ENCODE results near the gene ATRAID.

ATRAID gene

DNA sequence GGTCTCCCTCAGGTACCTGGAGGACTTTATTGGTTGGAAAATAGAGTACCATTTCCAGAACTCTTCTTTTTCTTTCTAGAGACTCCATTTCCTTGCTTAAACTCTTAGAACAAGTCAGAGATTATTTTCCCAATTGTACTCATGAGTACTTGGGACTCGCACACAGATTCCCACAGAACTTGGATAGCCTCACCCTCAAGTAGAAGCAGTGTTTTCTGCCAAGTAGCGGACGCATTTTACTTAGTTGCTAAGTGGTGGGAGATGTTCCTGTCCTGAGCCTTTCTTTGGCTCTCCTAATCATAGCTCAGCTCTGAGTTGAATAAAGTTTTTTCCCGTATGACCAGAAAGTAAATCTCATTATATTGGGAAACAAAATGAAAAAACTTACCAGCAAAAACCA is 33.8 kb downstream of the ATRAID start:
- DNase-seq (ENCODE audit: insufficient read length, low spot score): no peak
- no peak for FAIRE-seq

DNA sequence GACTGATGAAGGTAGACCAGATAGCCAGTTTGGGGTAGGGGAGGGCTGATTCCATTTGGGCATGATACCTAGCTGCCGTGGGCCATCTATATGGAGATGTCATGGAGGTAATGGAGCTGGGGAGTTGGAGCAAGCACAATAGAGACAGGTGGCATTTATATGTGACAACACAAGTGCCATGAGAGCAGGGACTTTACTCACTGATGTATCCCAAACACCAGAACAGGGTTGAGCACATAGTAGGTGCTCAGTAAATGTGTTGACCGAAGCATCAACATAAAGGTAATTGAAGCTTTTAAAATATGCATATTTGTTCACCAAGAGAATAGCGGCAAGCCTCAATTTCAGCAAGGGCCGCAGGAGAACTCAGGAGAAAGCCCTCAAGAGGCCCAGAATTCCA is 36.1 kb downstream of the ATRAID start:
- FAIRE-seq (no peak), DNase-seq (ENCODE audit: insufficient read length, low spot score) (no peak)

DNA sequence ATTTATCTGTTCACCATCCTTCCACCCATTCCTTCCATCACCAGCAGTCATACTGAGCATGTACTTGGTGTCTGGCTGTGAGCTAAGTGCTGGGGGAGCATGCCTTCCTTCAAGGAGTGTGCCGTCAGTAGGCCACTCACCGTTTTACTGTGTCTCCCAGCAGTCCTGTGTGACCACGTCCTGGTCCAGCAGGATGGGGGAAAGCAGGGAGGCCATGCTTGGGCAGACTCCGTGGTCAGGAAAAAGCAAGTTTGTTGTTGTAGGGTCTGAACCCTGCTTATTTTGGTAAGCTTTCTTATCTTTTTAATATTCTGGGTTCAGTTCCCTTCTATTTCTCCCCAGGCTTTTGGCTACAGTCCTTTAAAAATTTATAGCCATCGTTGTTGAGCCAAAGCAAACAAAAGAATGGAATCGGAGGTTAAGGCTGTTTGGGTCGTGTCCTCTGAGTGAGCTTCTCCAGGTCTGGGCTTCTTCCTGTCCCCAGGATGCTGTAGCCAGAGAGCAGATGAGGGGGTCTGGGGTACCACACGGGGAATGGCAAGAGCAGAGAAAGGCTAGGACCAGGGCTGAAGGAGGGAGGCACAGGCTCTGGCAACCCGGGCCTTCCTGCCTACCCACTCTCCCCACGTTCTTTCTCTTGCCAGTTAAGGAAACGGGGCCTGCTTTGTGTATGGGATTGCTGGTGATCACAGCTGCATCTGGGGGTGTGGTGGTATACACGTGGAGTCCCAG is 37.5 kb downstream of the ATRAID start:
- no peak for FAIRE-seq
- DNase-seq (ENCODE audit: insufficient read length, low spot score): no peak

DNA sequence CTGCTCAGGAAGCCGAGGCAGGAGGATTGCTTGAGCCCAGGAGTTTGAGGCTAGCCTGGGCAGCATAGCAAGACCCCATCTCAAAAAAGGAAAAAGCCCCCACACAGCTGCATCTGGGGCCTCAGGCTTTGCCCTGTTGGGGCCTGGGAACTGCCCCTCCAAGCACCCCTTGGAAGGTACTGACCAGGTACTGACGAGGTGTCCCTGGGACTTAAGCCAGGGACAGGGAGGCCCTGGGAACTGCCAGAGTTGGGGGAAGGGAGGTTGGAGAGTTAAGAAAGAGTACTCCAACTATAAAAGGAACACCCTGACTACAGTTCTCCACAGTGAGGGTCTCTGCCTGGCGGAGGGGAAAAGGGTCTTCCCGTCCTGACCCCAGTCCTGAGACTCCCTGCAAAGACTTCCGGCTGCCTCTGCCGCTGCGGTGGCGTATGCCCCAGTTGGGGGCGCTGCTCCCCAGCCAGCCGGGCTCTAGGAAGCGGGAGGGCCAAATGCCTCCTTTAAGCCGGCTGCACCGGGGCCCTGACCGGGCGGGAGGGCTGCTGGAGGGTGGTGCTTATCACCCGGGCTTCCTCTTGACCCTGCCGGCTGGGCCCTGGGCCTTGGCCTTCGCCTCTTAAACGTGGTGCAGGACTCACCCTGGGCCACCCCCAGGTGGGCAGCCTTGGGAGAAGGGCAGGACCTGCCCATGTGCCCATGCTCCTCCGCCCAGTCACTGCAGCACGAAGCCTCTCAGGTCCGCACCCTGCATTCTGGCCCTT is 38.2 kb downstream of the ATRAID start:
- no peak for DNase-seq (ENCODE audit: insufficient read length, low spot score)
- FAIRE-seq: no peak

DNA sequence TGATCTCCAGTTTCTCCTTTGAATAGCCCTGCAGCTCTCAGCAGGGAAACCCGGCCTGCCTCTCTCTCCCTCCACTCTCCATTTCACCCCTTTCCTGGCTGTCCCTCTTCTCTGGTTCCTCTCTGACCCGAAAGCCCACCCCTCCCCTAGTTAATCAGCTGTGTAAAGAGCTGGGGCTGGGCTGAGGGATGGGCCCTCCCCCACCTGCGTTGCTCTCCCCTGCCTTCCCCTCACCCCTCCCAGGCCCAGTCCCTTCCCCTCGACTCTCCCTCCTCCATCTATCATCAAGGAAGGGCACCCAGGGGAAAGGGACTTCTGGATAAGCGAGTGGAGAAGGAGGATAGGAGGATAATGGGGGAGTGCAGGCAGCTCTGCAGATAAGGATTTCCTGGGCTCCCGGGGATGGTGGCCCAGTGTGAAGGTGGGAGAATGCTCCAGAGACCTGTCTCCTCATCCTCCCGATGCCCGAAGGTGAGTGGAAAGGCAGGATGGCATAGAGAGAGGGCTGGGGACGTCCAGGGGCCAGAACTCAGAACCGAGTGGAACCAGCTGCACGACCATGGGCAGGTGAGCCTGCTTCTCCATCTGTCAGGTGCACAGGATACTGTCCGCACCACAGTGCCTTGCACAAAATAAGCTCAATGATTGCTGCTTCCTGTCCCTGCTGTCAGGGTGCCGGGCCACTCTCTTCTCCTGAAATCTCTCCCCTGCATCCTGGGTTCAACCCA is 39.0 kb downstream of the ATRAID start:
- DNase-seq (ENCODE audit: insufficient read length, low spot score) (no peak), FAIRE-seq (no peak)

DNA sequence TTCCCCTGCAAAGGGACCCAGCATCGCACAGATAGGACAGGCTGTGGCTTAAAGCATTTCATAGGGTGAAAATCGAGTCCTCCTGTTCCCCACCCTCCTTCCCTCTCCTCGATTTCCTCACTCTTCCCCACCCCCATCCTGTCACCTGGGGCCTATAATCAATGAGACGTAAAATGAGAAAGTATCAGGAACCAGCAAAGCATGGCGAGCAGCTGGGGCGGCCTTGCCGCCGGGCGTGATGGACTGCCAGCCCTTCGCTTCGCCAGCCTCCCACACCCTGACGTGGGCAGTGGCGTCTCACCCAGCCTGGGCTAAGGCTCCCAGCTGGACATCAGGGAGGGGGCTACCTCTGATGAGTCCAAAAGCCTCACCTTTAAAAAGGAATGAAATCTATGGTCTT is 39.9 kb downstream of the ATRAID start:
- DNase-seq (ENCODE audit: insufficient read length, low spot score) (no peak), FAIRE-seq (no peak)

DNA sequence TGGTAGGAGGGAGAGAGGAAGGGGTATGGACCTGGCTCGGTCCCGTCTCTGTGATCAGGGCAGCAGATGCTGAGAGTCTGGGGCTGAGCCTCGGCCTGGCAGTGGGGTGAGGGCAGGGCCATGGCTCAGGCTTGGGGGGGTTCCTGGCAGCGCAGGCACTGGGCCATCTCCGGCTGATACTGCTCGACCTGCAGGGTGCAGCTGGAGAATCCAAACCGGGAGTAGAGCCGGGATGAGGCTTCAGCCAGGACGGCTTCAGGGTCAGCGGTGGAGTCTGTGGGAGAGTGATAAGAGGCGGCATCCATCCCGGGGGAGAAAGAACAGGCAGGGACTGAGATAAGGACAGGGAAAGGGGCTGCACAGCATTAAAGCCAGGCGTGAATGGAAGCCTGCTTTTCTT is 43.3 kb downstream of the ATRAID start:
- FAIRE-seq: no peak
- DNase-seq (ENCODE audit: insufficient read length, low spot score): no peak

DNA sequence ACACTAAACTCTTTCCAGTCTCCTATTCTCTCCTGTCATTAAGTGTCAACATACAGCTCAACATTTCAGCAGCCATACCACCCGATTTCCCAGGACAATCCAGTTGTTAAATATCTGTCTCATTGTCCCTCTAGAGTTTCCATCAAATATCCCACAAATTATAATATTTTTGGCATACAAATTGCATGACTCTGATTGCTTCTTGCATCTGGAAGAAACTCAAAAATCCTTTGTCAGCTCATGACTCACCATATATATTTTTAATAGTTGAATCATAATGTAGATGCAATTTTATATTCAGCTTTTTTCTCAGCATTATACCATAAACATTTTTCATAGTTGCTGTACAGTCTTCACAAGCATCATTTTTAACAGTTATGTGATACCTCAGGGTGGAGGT is 43.8 kb downstream of the ATRAID start:
- no peak for DNase-seq (ENCODE audit: insufficient read length, low spot score)
- no peak for FAIRE-seq

DNA sequence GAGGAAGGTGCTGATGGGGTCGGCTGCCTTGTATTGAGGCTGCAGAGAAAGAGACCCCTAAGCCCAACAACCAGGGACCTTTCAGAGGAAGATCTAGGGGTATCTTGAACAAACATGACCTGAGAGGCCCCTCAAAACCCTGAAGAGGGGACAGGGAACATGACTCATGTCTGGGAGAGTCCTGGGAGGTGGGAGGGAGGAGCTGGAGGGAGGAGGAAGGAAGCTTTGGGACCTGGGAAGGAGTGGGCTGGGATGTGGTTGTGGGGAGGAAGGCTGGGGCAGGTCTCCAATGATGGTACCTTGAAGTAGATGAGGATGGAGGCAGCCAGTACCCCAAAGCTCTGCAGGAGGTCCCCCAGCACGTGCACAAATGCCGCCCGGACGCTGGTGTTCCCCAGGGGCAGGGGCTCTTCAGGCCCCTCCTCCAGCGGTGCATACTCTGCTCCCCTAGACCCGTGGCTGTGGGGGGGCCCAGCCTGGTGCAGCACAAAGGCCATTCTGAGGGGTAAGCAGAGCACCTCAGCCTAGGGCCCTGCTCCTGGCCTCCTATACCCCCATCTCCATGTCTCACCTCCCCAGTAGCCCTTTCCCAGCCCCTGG is 45.1 kb downstream of the ATRAID start:
- FAIRE-seq (no peak), DNase-seq (ENCODE audit: insufficient read length, low spot score) (no peak)

DNA sequence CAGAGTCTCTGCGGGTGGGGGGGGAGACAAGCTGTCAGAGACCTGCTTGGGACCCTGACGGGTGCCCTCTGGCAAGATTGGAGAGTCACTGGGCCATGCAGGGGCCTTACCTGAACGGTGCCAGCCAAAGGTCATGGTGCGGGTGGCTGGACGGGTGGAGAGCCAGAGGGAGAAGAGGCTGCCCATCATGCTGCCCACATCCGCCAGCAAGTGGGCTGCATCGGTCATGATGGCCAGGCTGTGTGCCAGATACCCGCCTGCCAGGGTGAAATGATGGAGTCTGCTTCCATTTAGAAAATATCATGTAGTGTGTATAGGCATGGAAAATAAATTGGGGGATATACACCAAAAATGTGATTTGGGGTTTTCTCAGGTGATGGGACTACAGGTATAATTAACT is 46.2 kb downstream of the ATRAID start:
- DNase-seq (ENCODE audit: insufficient read length, low spot score) (no peak), FAIRE-seq (no peak)

DNA sequence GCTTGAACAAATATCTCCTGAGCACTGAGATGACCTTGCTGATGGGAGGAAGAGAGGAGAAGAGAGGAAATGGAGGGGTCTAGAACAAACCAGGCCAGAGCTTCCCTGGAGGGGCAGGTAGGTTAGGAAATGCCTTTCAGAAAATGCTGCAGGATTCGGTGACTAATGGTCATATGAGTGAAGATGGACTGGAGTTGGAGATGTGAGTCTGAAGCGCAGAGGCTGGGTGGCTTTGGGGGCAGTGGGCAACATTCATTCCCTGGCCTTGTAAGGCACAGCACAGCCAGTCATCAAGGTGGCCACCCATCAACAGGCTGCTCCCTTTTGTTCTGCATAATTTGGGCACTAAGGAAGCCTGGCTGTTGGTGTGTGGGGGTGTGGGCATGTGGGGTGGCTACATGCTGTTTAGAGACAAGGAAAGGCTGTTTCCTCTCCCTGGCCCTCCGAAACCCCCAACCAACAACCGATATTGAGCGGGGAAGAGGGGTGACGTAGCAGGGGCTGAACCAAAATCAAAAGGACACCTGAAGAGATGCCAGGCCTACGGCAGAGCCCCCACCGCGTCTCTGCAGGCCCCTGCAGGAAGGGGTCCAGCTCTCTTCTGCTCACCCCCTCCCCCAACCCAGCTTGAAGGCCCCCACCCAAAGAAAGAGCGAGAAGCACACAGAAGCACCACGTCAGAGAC is 49.5 kb downstream of the ATRAID start:
- no peak for FAIRE-seq
- DNase-seq (ENCODE audit: insufficient read length, low spot score): no peak

DNA sequence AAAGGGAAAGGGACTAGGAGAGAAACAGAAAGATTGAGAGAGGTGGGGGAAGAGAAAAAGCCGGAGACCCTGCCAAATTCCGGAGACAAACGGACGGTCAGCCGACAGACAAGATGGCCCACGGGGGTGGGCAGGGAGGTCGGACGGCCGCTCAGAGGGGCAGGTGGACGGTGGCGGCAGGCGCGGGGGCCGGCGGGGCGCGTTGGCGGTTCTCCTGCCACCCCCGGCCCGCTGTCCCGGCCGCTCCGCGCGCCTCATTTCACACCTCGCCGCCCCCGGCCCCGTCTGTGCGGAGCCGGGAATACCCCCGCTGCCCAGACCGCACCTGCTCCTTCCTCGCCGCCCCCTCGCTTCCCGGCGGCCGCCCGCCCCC is 50.1 kb downstream of the ATRAID start:
- DNase-seq (ENCODE audit: insufficient read length, low spot score) (no peak), FAIRE-seq (no peak)

DNA sequence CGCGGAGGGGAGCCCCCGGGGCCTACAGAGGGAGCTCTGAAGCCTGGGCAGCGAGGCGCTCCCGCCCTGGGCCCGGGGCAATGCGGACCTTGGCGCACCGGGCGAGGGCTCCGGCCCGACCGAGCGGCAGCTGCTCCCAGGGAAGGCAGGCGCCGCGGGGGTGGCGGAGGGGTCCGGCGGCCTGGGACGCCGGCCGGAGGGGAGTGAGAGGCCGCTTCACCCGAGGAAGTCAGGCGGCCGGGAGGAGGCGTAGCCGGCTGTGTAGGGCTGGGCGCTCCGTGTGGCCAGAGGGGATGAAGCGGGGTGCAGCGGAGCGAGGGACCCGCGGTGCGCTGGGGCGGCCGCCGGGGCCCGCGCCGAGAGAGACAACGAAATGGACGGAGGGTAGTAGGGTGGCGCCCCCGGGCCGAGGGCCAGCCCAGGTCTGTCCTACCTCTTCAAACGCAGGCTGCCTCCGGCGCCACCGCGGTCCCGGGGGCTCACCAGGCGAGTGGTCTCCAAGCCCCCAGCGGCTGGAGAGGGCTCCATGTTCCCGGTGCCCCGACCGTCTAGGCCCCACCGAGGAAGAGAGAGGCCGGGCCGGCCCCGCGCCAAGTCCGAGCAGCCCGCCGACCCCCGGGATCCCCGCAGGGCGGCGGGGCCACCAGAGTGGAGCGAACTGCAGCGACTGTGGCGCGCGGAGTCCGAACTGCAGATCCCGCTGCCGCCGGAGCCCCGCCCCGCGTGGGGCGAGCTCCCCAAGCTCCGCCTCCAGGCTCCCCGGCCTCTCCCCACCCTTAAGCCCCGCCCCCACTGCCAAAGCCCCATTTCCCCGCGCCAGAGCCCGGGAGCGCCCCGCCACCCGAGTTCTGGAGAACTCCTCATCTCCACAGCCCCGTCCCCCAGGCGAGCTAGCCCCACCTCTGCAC is 50.8 kb downstream of the ATRAID start, which contains the start of gene SLC30A3:
Gene SLC30A3, minus strand, starts transcription at position 669 of the 908 bp plus-strand sequence. Its CDS starts 141 bp downstream, at position 528.
- DNase-seq (ENCODE audit: insufficient read length, low spot score): peak; percentile 89
- FAIRE-seq: peak; percentile 84

DNA sequence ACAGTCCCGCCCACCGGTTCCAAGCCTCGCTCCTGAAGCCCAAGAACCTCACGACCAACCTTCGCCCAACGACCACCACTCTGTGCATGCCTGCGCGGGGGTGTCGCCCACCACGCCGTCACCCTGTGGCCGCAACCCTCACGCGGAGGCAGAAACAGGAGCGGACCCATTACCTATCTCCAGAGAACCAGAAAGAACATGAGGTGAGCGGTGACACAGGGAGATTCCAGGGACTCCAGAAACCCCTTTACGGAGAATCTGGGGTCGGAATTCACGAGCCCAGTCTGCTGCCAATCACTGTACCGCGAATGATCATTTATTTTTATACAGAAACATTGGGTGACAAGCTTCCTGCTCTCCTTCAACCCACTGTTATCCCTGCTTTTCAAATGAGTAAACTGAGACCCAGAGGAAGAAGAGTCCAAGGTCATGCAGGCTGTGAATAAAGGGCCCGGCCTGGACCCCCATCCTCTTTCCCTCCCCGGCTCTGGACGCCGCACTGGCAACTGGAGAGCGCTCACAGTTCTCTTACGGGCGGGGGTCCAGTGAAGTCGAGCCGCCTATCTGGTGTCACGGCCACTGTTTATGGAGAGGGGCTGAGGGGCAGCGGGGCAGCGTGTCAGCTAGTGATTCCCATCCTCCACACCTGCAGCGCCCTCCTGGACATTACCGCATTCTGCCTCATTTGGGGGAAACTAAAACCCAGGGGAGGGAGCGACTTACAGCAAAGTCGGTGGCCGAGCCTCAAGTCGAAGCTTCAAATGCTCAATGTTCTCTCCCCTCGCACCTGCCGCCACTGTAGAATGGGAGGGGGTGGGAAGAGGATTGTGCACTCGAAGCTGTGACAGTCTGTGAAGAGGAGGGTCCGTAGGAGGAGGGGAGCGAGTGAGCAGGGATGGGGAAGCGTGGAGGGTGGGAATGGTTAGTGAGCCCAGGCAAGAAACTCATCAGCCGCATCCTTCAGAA is 51.7 kb downstream of the ATRAID start:
- FAIRE-seq (no peak), DNase-seq (ENCODE audit: insufficient read length, low spot score) (no peak)

DNA sequence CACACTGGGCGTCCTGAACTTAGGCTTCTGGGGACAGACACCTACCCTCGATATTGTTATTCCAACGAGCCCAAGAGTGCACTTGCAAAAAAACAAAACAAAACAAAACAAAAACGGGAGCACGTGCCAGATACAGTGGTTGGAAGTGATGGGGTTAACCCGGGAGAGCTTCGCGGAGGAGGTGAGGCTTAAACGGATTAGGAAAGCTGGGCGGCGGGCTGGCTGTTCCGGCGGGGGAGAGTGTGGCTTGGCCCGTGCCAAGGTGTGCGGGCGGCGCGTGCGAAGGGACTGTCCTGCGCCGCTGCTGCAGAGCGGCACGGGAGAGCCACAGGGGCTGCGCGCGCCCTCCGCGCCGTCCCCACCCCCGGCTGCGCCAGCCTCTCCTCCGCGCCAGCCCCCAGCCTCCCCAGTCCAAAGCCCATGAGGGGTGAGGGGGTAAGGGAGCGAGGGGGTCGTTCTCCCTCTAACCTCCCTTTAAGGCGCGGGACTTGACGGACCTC is 52.5 kb downstream of the ATRAID start:
- FAIRE-seq (peak; percentile 46), DNase-seq (ENCODE audit: insufficient read length, low spot score) (no peak)

DNA sequence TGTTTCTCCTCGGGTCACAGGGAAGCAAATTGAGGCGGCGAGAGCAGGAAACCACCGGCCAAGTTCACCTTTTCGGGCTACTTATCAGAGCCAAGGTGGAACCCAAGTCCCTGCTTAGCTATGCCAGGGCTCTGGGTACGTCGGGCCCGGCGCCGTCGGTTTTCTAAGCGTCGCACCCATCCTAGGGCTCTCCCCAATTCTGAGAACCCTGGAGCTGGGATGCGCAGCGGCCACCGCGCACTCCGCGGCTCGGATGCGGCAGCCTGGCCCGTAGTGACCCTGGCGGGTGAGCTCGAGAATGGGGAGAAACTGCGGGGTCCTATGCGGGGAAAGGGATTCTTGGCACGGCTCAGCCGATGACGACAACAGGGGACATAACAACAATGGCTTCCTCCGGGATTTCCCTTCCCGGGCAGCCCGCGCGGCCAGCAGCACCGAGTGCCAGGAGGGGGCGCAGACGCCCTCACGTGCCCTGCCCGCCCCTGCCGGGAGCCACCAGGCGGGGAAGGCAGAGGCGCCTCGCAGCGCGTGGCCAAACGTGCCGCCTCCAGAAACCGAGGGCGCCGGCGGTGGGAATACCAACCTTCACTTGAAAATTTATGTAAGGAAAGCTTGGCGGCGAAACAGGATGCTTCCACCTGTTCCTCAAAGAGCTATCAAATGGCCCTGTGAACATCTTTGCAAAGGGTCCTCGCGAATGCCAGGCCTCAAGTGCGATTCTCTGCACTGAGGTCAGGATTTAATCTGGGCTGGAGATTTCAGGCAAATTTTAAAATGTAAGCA is 53.1 kb downstream of the ATRAID start:
- FAIRE-seq (peak; percentile 76), DNase-seq (ENCODE audit: insufficient read length, low spot score) (peak; percentile 87)

DNA sequence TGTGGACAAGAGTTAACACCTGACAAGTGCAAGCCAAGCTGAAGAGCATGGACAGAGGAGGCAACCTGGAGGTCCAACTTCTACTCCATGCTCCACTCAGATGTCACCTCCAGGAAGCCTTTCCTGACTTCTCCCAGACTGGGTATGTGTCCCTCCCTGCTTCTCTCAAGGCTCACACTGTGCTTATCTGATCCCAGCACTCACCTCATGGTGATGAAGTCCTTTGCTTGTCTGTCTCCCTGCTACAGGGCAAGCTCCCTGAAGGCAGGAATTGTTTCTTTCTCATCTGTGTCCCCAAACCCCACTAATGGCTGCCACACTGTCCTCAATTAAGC is 53.7 kb downstream of the ATRAID start:
- DNase-seq (ENCODE audit: insufficient read length, low spot score): no peak
- FAIRE-seq: no peak

Measured in HTR-8/SVneo (cell line).